Mesenchymal stem cell (in vitro differentiated cells and primary cell): ENCODE data around the gene KLHDC7B.

Experiments used
- DNase-seq: peaks from one replicate; pipeline ENCODE4 v3.0.0-alpha.2; 2013
- H2AFZ ChIP-seq: one replicate; pipeline ENCODE4 v1.6.1; 2013; ENCODE audit warnings: low read depth, mild to moderate bottlenecking, control low read depth, inconsistent platforms, low read length, moderate library complexity
- H2AK5ac ChIP-seq: 2 replicates; pipeline ENCODE4 v1.6.1; 2013; ENCODE audit warnings: low read length, moderate library complexity, mild to moderate bottlenecking, inconsistent platforms; ENCODE audit not compliant: severe bottlenecking
- H2BK120ac ChIP-seq: one replicate; pipeline ENCODE4 v1.6.1; 2013; ENCODE audit warnings: low read depth, mild to moderate bottlenecking, inconsistent platforms, low read length, moderate library complexity
- H2BK12ac ChIP-seq, 2 experiments: one replicate each; pipeline ENCODE4 v1.6.1; 2013; ENCODE audit warnings: inconsistent platforms in 2 of 2, low read length in 2 of 2, mild to moderate bottlenecking in 2 of 2, moderate library complexity in 2 of 2, control low read depth in 1 of 2
- H2BK15ac ChIP-seq: one replicate; pipeline ENCODE4 v1.6.1; 2013; ENCODE audit warnings: mild to moderate bottlenecking, low read depth, inconsistent platforms; ENCODE audit not compliant: poor library complexity, severe bottlenecking
- H2BK5ac ChIP-seq: 2 replicates; pipeline ENCODE4 v1.6.1; 2013; ENCODE audit warnings: low read depth, mild to moderate bottlenecking, low read length, control low read depth, inconsistent platforms; ENCODE audit not compliant: poor library complexity, severe bottlenecking
- H3K14ac ChIP-seq, 2 experiments: one replicate each; pipeline ENCODE4 v1.6.1; 2013; ENCODE audit warnings: inconsistent platforms in 2 of 2, low read length in 2 of 2, control low read depth in 1 of 2, mild to moderate bottlenecking in 1 of 2, moderate library complexity in 1 of 2
- H3K18ac ChIP-seq, 2 experiments: one replicate each; pipeline ENCODE4 v1.6.1; 2013; ENCODE audit warnings: inconsistent platforms in 2 of 2, low read length in 2 of 2, control low read depth in 1 of 2, low read depth in 1 of 2, mild to moderate bottlenecking in 1 of 2
- H3K23ac ChIP-seq, 2 experiments: one replicate each; pipeline ENCODE4 v1.6.1; 2013; ENCODE audit warnings: inconsistent platforms in 2 of 2, low read length in 2 of 2, mild to moderate bottlenecking in 2 of 2, moderate library complexity in 2 of 2, control low read depth in 1 of 2
- H3K27ac ChIP-seq: 2 replicates; pipeline ENCODE4 v1.5.1; 2013; ENCODE audit warnings: mild to moderate bottlenecking, moderate library complexity, low read length, control low read depth, inconsistent platforms; ENCODE audit not compliant: poor library complexity, severe bottlenecking
- H3K27me3 ChIP-seq, 2 experiments: 2 replicates each; pipeline versions ENCODE4 v1.6.1 to v1.7.0; 2013; ENCODE audit warnings: low read length in 2 of 2, mild to moderate bottlenecking in 2 of 2, moderate library complexity in 2 of 2, control low read depth in 1 of 2, inconsistent platforms in 1 of 2; ENCODE audit not compliant: control insufficient read depth in 1 of 2, insufficient read depth in 1 of 2
- H3K36me3 ChIP-seq, 2 experiments: 2 replicates each; pipeline versions ENCODE4 v1.6.1 to v1.7.0; 2013; ENCODE audit warnings: low read length in 2 of 2, control low read depth in 1 of 2, inconsistent platforms in 1 of 2, low read depth in 1 of 2, mild to moderate bottlenecking in 1 of 2; ENCODE audit not compliant: insufficient read depth in 2 of 2, control insufficient read depth in 1 of 2
- H3K4ac ChIP-seq, 2 experiments: one replicate each; pipeline ENCODE4 v1.6.1; 2013; ENCODE audit warnings: inconsistent platforms in 2 of 2, low read length in 2 of 2, mild to moderate bottlenecking in 2 of 2, moderate library complexity in 2 of 2, control low read depth in 1 of 2, low read depth in 1 of 2
- H3K4me1 ChIP-seq: 2 replicates; pipeline ENCODE4 v1.6.1; 2013; ENCODE audit warnings: low read depth, low read length, control low read depth; ENCODE audit not compliant: control insufficient read depth, insufficient read depth
- H3K4me2 ChIP-seq: 2 replicates; pipeline ENCODE4 v1.6.1; 2013; ENCODE audit warnings: low read length, mild to moderate bottlenecking, inconsistent platforms; ENCODE audit not compliant: poor library complexity, severe bottlenecking
- H3K4me3 ChIP-seq, 2 experiments: 2 replicates each; pipeline versions ENCODE4 v1.5.1 to v1.7.0; 2013; ENCODE audit warnings: low read length in 2 of 2, mild to moderate bottlenecking in 2 of 2, control low read depth in 1 of 2, low read depth in 1 of 2; ENCODE audit not compliant: insufficient read depth in 1 of 2
- H3K79me1 ChIP-seq: replicated peaks from 2 replicates; pipeline ENCODE4 v1.6.1; 2013; ENCODE audit warnings: mild to moderate bottlenecking, control low read depth, low read length, inconsistent platforms; ENCODE audit not compliant: poor library complexity, severe bottlenecking
- H3K9ac ChIP-seq: 2 replicates; pipeline ENCODE4 v1.7.0; 2013; ENCODE audit warnings: mild to moderate bottlenecking, low read length, moderate library complexity
- H3K9me3 ChIP-seq: 2 replicates; pipeline ENCODE4 v1.7.0; 2013; ENCODE audit warnings: mild to moderate bottlenecking, low read length; ENCODE audit not compliant: control insufficient read depth
- H4K8ac ChIP-seq: one replicate; pipeline ENCODE4 v1.6.1; 2013; ENCODE audit warnings: inconsistent platforms, mild to moderate bottlenecking, low read length, moderate library complexity
- H4K91ac ChIP-seq: one replicate; pipeline ENCODE4 v1.6.1; 2013; ENCODE audit warnings: mild to moderate bottlenecking, low read length, inconsistent platforms
- WGBS: methylation state at CpG from one replicate; pipeline ENCODE4 v1.1.7; 2013; ENCODE audit warnings: mixed read lengths; 5-methylcytosine and 5-hydroxymethylcytosine counted together

The KLHDC7B gene

DNA sequence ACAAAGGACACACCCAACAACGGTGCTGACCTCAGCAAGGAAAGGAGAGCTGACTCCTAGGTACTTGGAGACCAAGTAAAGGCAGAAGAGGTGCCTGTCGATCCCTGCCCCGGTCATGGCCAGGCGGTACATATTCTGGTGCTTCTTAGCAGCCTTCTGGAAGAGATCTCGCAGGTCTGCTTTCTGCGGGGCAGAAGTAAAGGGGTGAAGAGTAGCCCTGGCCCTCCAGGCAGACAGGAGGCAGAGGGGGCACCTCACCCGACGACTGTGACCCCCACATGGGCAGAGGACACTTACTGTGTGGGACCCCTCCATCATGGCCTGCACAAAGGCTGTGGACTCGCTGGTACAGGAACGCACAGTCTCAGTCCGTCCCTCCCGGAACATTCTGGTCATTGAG, 25.2 kb downstream of the KLHDC7B start:
- Histone ChIP-seq H2BK5ac (no peak overlapping the region), H2AK5ac (no peak overlapping the region), H3K4me2 (no peak overlapping the region), H3K9me3 (no peaks in the 10 kb centered on the region), H4K8ac (no peak overlapping the region), H2BK12ac (no peak overlapping the region), H3K79me1 (no peaks in the 10 kb centered on the region), H3K14ac (no peak overlapping the region), H3K36me3 (peaks cover 0 to 77% of the 10 kb centered on the region in 2 experiments), H2BK120ac (no peak overlapping the region), H3K23ac (no peak overlapping the region), H4K91ac (peak overlapping the region; percentile 16), H3K4ac (no peak overlapping the region), H2BK15ac (no peak overlapping the region), H3K18ac (no peak overlapping the region), H3K4me3 (no peak overlapping the region), H3K4me1 (peaks cover 9% of the 10 kb centered on the region), H3K9ac (no peak overlapping the region), H2AFZ (no peak overlapping the region), H3K27me3 (no peaks in the 10 kb centered on the region), H3K27ac (no peak overlapping the region)
- 95% methylated on average over 12 of the region's 12 CpGs for WGBS
- no peak for DNase-seq

DNA sequence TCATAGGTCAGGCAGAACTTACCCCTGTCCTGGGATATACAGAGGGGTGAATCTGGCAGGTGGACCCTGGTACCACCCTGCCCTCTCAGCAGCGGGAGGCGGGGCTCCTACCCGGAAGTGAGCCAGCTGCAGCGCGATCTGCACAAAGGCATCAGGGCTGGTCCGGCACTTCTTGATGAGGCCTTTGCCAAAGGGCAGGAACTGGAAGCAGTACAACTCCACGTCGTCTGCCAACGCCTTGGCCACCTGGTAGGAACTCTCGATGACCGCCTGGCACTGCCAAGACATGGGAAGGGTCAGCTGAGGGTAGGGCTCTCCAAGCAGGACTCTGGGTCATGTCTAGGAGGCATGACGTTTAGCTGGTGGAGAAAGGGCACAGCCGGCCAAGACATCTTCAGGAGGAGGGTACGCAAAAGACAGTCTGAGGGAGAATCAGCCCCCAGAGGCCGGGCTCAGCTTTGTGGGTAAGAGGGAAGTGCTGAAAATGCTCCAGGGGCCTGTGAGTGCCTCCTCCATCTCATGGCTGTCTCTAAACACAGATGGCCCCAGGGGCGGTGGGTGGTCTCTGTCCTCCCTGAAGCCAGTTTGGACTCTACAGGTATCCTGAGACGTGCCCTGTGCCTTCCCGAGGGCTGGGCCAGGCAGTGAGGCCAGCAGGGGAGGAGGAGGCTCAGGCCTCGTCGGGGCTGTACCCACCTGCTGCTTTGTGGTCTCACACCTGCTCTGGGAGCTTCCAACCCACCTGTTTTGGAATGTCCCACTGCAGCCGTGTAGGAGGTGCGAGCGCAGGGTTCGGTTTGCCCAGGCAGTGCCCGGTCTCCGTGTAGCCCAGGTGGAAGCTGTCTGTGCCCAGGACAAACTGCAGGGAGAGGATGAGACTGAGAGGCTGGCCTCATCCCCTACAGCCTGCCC, 25.8 kb downstream of the KLHDC7B start:
- Histone ChIP-seq H3K4me1 (peaks cover 9% of the 10 kb centered on the region), H3K36me3 (peaks cover 0 to 82% of the 10 kb centered on the region in 2 experiments), H4K91ac (no peak overlapping the region), H2BK120ac (no peak overlapping the region), H3K9ac (no peak overlapping the region), H3K27me3 (peaks cover 0 to 2% of the 10 kb centered on the region in 2 experiments), H3K27ac (no peak overlapping the region), H3K4me2 (no peak overlapping the region), H3K4ac (no peak overlapping the region), H2BK5ac (no peak overlapping the region), H3K23ac (no peak overlapping the region), H2BK15ac (no peak overlapping the region), H2AFZ (no peak overlapping the region), H3K79me1 (no peaks in the 10 kb centered on the region), H2AK5ac (no peak overlapping the region), H2BK12ac (no peak overlapping the region), H3K14ac (no peak overlapping the region), H4K8ac (no peak overlapping the region), H3K9me3 (no peaks in the 10 kb centered on the region), H3K18ac (no peak overlapping the region), H3K4me3 (no peak overlapping the region)
- DNase-seq, result no peak
- 95% methylated on average over 26 of the region's 26 CpGs for WGBS

DNA sequence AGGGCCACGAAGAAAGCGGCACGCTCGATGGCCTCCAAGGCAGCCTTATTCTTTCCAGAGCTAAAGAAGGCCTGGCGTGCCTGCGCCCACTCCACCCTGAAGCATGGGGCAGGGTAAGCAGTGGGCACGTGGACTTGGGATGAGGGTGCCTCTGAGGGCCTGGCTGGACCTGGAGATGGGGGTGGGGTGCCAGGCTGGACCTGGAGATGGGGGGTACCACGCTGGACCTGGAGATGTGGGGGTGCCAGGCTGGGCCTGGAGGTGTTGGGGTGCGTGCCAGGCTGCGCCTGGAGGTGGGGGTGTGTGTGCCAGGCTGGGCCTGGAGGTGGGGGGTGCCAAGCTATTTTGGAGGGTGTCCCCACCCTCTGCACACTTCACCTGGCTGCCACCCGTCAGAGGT, 27.3 kb downstream of the KLHDC7B start:
- no peak overlapping the region for H3K4me3 ChIP-seq
- no peak overlapping the region for H3K23ac ChIP-seq
- DNase-seq, result no peak
- H2AFZ ChIP-seq, result no peak overlapping the region
- H3K79me1 ChIP-seq, result no peaks in the 10 kb centered on the region
- H3K4me2 ChIP-seq, result no peak overlapping the region
- no peak overlapping the region for H2BK15ac ChIP-seq
- H2BK5ac ChIP-seq, result no peak overlapping the region
- H3K14ac ChIP-seq, result no peak overlapping the region
- no peak overlapping the region for H3K9ac ChIP-seq
- H2AK5ac ChIP-seq, result no peak overlapping the region
- peaks cover 16% of the 10 kb centered on the region for H3K4me1 ChIP-seq
- H2BK12ac ChIP-seq, result no peak overlapping the region
- 95% methylated on average over 9 of the region's 11 CpGs for WGBS
- H4K8ac ChIP-seq, result no peak overlapping the region
- H3K18ac ChIP-seq, result no peak overlapping the region
- H3K36me3 ChIP-seq, result peaks cover 0 to 89% of the 10 kb centered on the region in 2 experiments
- peaks cover 0 to 14% of the 10 kb centered on the region in 2 experiments for H3K27me3 ChIP-seq
- no peaks in the 10 kb centered on the region for H3K9me3 ChIP-seq
- no peak overlapping the region for H3K27ac ChIP-seq
- H3K4ac ChIP-seq, result no peak overlapping the region
- peak overlapping the region; percentile 58 for H4K91ac ChIP-seq
- no peak overlapping the region for H2BK120ac ChIP-seq

DNA sequence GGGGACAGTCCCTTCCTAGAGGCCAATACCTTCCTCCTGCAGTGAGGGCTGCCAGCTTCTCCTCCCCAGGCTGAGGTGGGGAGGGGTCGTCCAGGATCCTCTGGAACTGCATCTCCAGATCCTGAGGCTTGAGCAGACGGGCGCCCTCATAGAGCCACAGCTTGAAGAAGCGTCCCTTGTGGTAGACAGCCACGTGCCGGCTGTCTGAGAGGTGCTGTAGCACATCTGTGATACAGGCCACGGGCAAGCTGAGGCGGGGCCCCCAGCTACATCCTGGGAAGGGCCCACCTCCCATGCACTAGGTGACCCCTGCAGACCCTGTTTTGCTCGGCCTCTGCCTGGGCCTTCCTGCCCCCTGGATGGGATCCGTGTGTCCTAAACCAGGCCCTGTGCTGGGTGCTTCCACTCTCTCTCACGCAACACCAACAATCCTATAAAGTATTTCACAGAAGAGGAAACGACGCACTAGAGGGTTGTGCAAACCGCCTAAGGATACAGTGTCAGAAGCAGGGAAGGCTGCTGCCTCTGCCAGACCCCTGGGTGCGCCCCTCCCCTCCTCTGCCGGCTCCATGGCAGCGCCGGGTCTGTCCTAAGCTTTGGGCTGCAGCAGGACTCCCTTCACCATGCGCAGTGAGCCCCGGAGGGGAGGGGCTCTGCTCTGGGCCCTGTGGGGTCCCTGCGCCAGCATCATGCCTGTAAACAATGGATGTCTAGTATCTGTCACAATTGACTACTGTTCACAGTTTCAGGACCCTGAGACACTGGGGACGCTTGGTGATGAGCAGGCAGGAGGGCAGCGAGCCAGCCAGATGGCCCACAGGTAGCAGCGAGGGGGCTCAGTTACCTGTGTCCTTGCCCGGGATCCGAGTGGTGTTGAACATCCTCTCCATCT, 28.0 kb downstream of the KLHDC7B start:
- DNase-seq, result no peak
- no peak overlapping the region for H3K9ac ChIP-seq
- no peaks in the 10 kb centered on the region for H3K79me1 ChIP-seq
- no peak overlapping the region for H3K27ac ChIP-seq
- H3K18ac ChIP-seq, result no peak overlapping the region
- H3K36me3 ChIP-seq, result peaks cover 0 to 90% of the 10 kb centered on the region in 2 experiments
- no peak overlapping the region for H3K23ac ChIP-seq
- H4K91ac ChIP-seq, result no peak overlapping the region
- no peak overlapping the region for H3K4me3 ChIP-seq
- no peak overlapping the region for H2BK120ac ChIP-seq
- H2BK5ac ChIP-seq, result no peak overlapping the region
- H3K4me2 ChIP-seq, result no peak overlapping the region
- no peak overlapping the region for H4K8ac ChIP-seq
- H3K27me3 ChIP-seq, result peaks cover 0 to 14% of the 10 kb centered on the region in 2 experiments
- H2BK15ac ChIP-seq, result no peak overlapping the region
- H3K4ac ChIP-seq, result no peak overlapping the region
- H2BK12ac ChIP-seq, result no peak overlapping the region
- no peak overlapping the region for H2AFZ ChIP-seq
- no peak overlapping the region for H2AK5ac ChIP-seq
- no peaks in the 10 kb centered on the region for H3K9me3 ChIP-seq
- no peak overlapping the region for H3K14ac ChIP-seq
- H3K4me1 ChIP-seq, result peaks cover 18% of the 10 kb centered on the region
- WGBS, result 95% methylated on average over 26 of the region's 26 CpGs
